GM19351 (cell line): ENCODE results near the gene MAD1L1.
"Not testable (repeated sequence)": the region's sequence is repeated elsewhere in the genome, so short reads cannot be mapped to it uniquely, and the experiment has no call there.

Source experiments
- ATAC-seq: cut with Tn5 transposase; IDR thresholded peaks from one replicate; pipeline ENCODE4 v1.9.1; 2021; ENCODE audit warnings: mild to moderate bottlenecking, moderate library complexity; ENCODE audit not compliant: unreplicated experiment

The MAD1L1 gene

GRCh38 chr7:2232766-2233520 lies at the start of gene MAD1L1:
TSS of gene MAD1L1 (minus strand) at chr7:2232945. CDS start at chr7:2230133, 2,812 bp downstream.
- peak; percentile 68 for ATAC-seq

- no peak for ATAC-seq
Observed at GRCh38 chr7:2282185-2282751, 49.5 kb upstream of the MAD1L1 start.

- ATAC-seq, result no peak
Observed at GRCh38 chr7:2281541-2281940, 48.8 kb upstream of the MAD1L1 start.

- no peak for ATAC-seq
Observed at GRCh38 chr7:2280424-2280823, 47.7 kb upstream of the MAD1L1 start.

GRCh38 chr7:2279896-2280295 lies 47.2 kb upstream of the MAD1L1 start:
- no peak for ATAC-seq

- ATAC-seq, result no peak
Observed at GRCh38 chr7:2278026-2278425, 45.3 kb upstream of the MAD1L1 start.

- no peak for ATAC-seq
Observed at GRCh38 chr7:2276107-2276506, 43.4 kb upstream of the MAD1L1 start.

- no peak for ATAC-seq
Observed at GRCh38 chr7:2275101-2275500, 42.4 kb upstream of the MAD1L1 start.

- no peak for ATAC-seq
Observed at GRCh38 chr7:2274666-2275065, 41.9 kb upstream of the MAD1L1 start.

GRCh38 chr7:2273866-2274265 lies 41.1 kb upstream of the MAD1L1 start:
- ATAC-seq, result no peak

- ATAC-seq, result no peak
Observed at GRCh38 chr7:2272031-2272430, 39.3 kb upstream of the MAD1L1 start.

GRCh38 chr7:2271273-2272026 lies 38.7 kb upstream of the MAD1L1 start:
- no peak for ATAC-seq

GRCh38 chr7:2270495-2270894 lies 37.8 kb upstream of the MAD1L1 start:
- ATAC-seq, result no peak

- ATAC-seq, result no peak
Observed at GRCh38 chr7:2269991-2270460, 37.3 kb upstream of the MAD1L1 start.

- not testable (repeated sequence) for ATAC-seq
Observed at GRCh38 chr7:2269089-2269990, 36.6 kb upstream of the MAD1L1 start.

- no peak for ATAC-seq
Observed at GRCh38 chr7:2266911-2267310, 34.2 kb upstream of the MAD1L1 start.

GRCh38 chr7:2264158-2264557 lies 31.4 kb upstream of the MAD1L1 start:
- ATAC-seq, result no peak

- no peak for ATAC-seq
Observed at GRCh38 chr7:2263176-2263575, 30.4 kb upstream of the MAD1L1 start.

GRCh38 chr7:2261611-2262010 lies 28.9 kb upstream of the MAD1L1 start:
- no peak for ATAC-seq

- no peak for ATAC-seq
Observed at GRCh38 chr7:2260820-2261219, 28.1 kb upstream of the MAD1L1 start.

GRCh38 chr7:2259480-2259879 lies 26.7 kb upstream of the MAD1L1 start:
- peak; percentile 6 for ATAC-seq
